Nephron progenitor cell (in vitro differentiated cells): ENCODE measurements around the gene PGBD5.

ENCODE experiments used
- DNase-seq: peaks from one replicate; pipeline ENCODE4 v3.0.0; 2021
- H3K27ac Mint-ChIP-seq: 2 replicates; pipeline ENCODE4 v1.8.0; 2021; ENCODE audit warnings: mild to moderate bottlenecking, moderate library complexity, mixed read lengths
- H3K27me3 Mint-ChIP-seq: 2 replicates; pipeline ENCODE4 v1.8.0; 2021; ENCODE audit warnings: mild to moderate bottlenecking, low read depth, mixed read lengths; ENCODE audit not compliant: poor library complexity
- H3K36me3 Mint-ChIP-seq: 2 replicates; pipeline ENCODE4 v1.8.0; 2021; ENCODE audit warnings: low read depth, mixed read lengths
- H3K4me1 Mint-ChIP-seq: 2 replicates; pipeline ENCODE4 v1.8.0; 2021; ENCODE audit warnings: mixed read lengths
- H3K4me3 Mint-ChIP-seq: 2 replicates; pipeline ENCODE4 v1.8.0; 2021; ENCODE audit warnings: mild to moderate bottlenecking, moderate library complexity, mixed read lengths
- H3K9me3 Mint-ChIP-seq: 2 replicates; pipeline ENCODE4 v1.8.0; 2021; ENCODE audit warnings: mild to moderate bottlenecking, moderate library complexity, mixed read lengths
- CTCF ChIP-seq: fragments of 200-600 bp; sonication (generic); IDR thresholded peaks from 2 replicates; pipeline ENCODE4 v1.5.0; 2021; ENCODE audit warnings: antibody characterized with exemption

Gene PGBD5

GRCh38 chr1:230278376-230278775 is 147.8 kb downstream of the PGBD5 start:
- Mint-ChIP-seq H3K27ac (peak overlapping the region; percentile 41), H3K36me3 (peaks cover 32% of the 10 kb centered on the region), H3K4me3 (no peak overlapping the region), H3K4me1 (peaks cover 22% of the 10 kb centered on the region), H3K27me3 (peaks cover 7% of the 10 kb centered on the region), H3K9me3 (no peaks in the 10 kb centered on the region)
- no peak for DNase-seq
- TF ChIP-seq CTCF, result no peak

GRCh38 chr1:230277201-230278025 is 148.7 kb downstream of the PGBD5 start:
- Mint-ChIP-seq H3K27me3 (peaks cover 7% of the 10 kb centered on the region), H3K4me1 (peaks cover 22% of the 10 kb centered on the region), H3K36me3 (peaks cover 29% of the 10 kb centered on the region), H3K9me3 (no peaks in the 10 kb centered on the region), H3K4me3 (no peak overlapping the region), H3K27ac (no peak overlapping the region)
- TF ChIP-seq CTCF, result no peak
- DNase-seq, result no peak

- peaks cover 18% of the 10 kb centered on the region for H3K4me1 Mint-ChIP-seq
- H3K27me3 Mint-ChIP-seq, result peaks cover 7% of the 10 kb centered on the region
- no peaks in the 10 kb centered on the region for H3K9me3 Mint-ChIP-seq
- DNase-seq, result no peak
- no peak for TF ChIP-seq CTCF
- no peak overlapping the region for H3K27ac Mint-ChIP-seq
- H3K36me3 Mint-ChIP-seq, result peaks cover 26% of the 10 kb centered on the region
- H3K4me3 Mint-ChIP-seq, result no peak overlapping the region
Observed at GRCh38 chr1:230276401-230276800, 149.7 kb downstream of the PGBD5 start.

- H3K36me3 Mint-ChIP-seq, result peaks cover 30% of the 10 kb centered on the region
- no peaks in the 10 kb centered on the region for H3K9me3 Mint-ChIP-seq
- H3K27me3 Mint-ChIP-seq, result peaks cover 7% of the 10 kb centered on the region
- H3K4me1 Mint-ChIP-seq, result peaks cover 26% of the 10 kb centered on the region
- H3K4me3 Mint-ChIP-seq, result no peak overlapping the region
- no peak for DNase-seq
- no peak for TF ChIP-seq CTCF
- H3K27ac Mint-ChIP-seq, result no peak overlapping the region
Observed at GRCh38 chr1:230274254-230274653, 151.9 kb downstream of the PGBD5 start.

- Mint-ChIP-seq H3K4me3 (no peak overlapping the region), H3K36me3 (peaks cover 30% of the 10 kb centered on the region)
- no peak for TF ChIP-seq CTCF
Observed at GRCh38 chr1:230273141-230273710, 152.9 kb downstream of the PGBD5 start.

More at GRCh38 chr1:230273141-230273710, 152.9 kb downstream of the PGBD5 start:
- DNase-seq, result no peak
- H3K27me3 Mint-ChIP-seq, result peaks cover 7% of the 10 kb centered on the region
- H3K9me3 Mint-ChIP-seq, result no peaks in the 10 kb centered on the region
- H3K27ac Mint-ChIP-seq, result no peak overlapping the region
- H3K4me1 Mint-ChIP-seq, result peaks cover 35% of the 10 kb centered on the region
